Muscle layer of duodenum (tissue), 2 donors: Measurements from ENCODE around the gene DDAH1.

Source experiments
- H3K27ac ChIP-seq: one replicate; pipeline ENCODE4 v1.7.0; 2013; ENCODE audit warnings: mild to moderate bottlenecking, low read length
- H3K27me3 ChIP-seq: one replicate; pipeline ENCODE4 v1.7.0; 2013; ENCODE audit warnings: low read depth, mild to moderate bottlenecking, control low read depth, low read length
- H3K36me3 ChIP-seq, 2 donors: one replicate each; pipeline ENCODE4 v1.7.0; 2013; ENCODE audit warnings: low read length in 2 of 2, control low read depth in 1 of 2, mild to moderate bottlenecking in 1 of 2; ENCODE audit not compliant: insufficient read depth in 2 of 2, control insufficient read depth in 1 of 2
- H3K4me1 ChIP-seq, 2 donors: one replicate each; pipeline ENCODE4 v1.7.0; 2013; ENCODE audit warnings: low read length in 2 of 2, mild to moderate bottlenecking in 2 of 2, control low read depth in 1 of 2, moderate library complexity in 1 of 2; ENCODE audit not compliant: insufficient read depth in 2 of 2, control insufficient read depth in 1 of 2
- H3K4me3 ChIP-seq, 2 donors: one replicate each; pipeline ENCODE4 v1.7.0; 2013; ENCODE audit warnings: low read length in 2 of 2, low read depth in 1 of 2, mild to moderate bottlenecking in 1 of 2
- H3K9me3 ChIP-seq, 2 donors: one replicate each; pipeline ENCODE4 v1.7.0; 2013; ENCODE audit warnings: low read length in 2 of 2, control low read depth in 1 of 2, mild to moderate bottlenecking in 1 of 2; ENCODE audit not compliant: control insufficient read depth in 1 of 2
- donor health status: healthy.

DDAH1 gene

GRCh38 chr1:85368073-85368770 is 96.7 kb downstream of the DDAH1 start:
- Histone ChIP-seq H3K4me3 (no peak overlapping the region), H3K27ac (no peak overlapping the region), H3K27me3 (no peaks in the 10 kb centered on the region), H3K9me3 (no peaks in the 10 kb centered on the region), H3K4me1 (peaks cover 0 to 5% of the 10 kb centered on the region in 2 donors), H3K36me3 (no peaks in the 10 kb centered on the region)

GRCh38 chr1:85366391-85367170 is 98.4 kb downstream of the DDAH1 start:
- H3K4me1 ChIP-seq = no peaks in the 10 kb centered on the region
- H3K27me3 ChIP-seq = no peaks in the 10 kb centered on the region
- no peak overlapping the region for H3K4me3 ChIP-seq
- H3K27ac ChIP-seq = no peak overlapping the region
- H3K9me3 ChIP-seq = no peaks in the 10 kb centered on the region
- no peaks in the 10 kb centered on the region for H3K36me3 ChIP-seq

- no peaks in the 10 kb centered on the region for H3K27me3 ChIP-seq
- H3K36me3 ChIP-seq = no peaks in the 10 kb centered on the region
- no peak overlapping the region for H3K4me3 ChIP-seq
- H3K27ac ChIP-seq = no peak overlapping the region
- H3K4me1 ChIP-seq = no peaks in the 10 kb centered on the region
- H3K9me3 ChIP-seq = no peaks in the 10 kb centered on the region
These were observed 99.1 kb downstream of the DDAH1 start for GRCh38 chr1:85365851-85366250.

GRCh38 chr1:85363521-85363920 is 101.4 kb downstream of the DDAH1 start:
- H3K36me3 ChIP-seq = no peaks in the 10 kb centered on the region
- no peak overlapping the region for H3K27ac ChIP-seq
- no peaks in the 10 kb centered on the region for H3K27me3 ChIP-seq
- H3K4me1 ChIP-seq = no peaks in the 10 kb centered on the region
- no peak overlapping the region for H3K4me3 ChIP-seq
- no peaks in the 10 kb centered on the region for H3K9me3 ChIP-seq

- Histone ChIP-seq H3K4me1 (no peaks in the 10 kb centered on the region), H3K9me3 (no peaks in the 10 kb centered on the region), H3K27ac (no peak overlapping the region), H3K36me3 (no peaks in the 10 kb centered on the region), H3K4me3 (no peak overlapping the region), H3K27me3 (no peaks in the 10 kb centered on the region)
These were observed 101.9 kb downstream of the DDAH1 start for GRCh38 chr1:85363092-85363491.

- no peaks in the 10 kb centered on the region for H3K36me3 ChIP-seq
- H3K27ac ChIP-seq = no peak overlapping the region
- H3K4me1 ChIP-seq = no peaks in the 10 kb centered on the region
- H3K4me3 ChIP-seq = no peak overlapping the region
- no peaks in the 10 kb centered on the region for H3K9me3 ChIP-seq
- no peaks in the 10 kb centered on the region for H3K27me3 ChIP-seq
These were observed 103.2 kb downstream of the DDAH1 start for GRCh38 chr1:85361606-85362296.

- Histone ChIP-seq H3K4me3 (no peak overlapping the region), H3K9me3 (no peaks in the 10 kb centered on the region), H3K27me3 (no peaks in the 10 kb centered on the region), H3K36me3 (no peaks in the 10 kb centered on the region), H3K4me1 (no peaks in the 10 kb centered on the region), H3K27ac (no peak overlapping the region)
These were observed 104.0 kb downstream of the DDAH1 start for GRCh38 chr1:85360730-85361493.

- no peaks in the 10 kb centered on the region for H3K36me3 ChIP-seq
- no peaks in the 10 kb centered on the region for H3K27me3 ChIP-seq
- no peaks in the 10 kb centered on the region for H3K9me3 ChIP-seq
- H3K27ac ChIP-seq = peak overlapping the region; percentile 28
- no peaks in the 10 kb centered on the region for H3K4me1 ChIP-seq
- H3K4me3 ChIP-seq = no peak overlapping the region
These were observed 104.9 kb downstream of the DDAH1 start for GRCh38 chr1:85359874-85360721.

- no peak overlapping the region for H3K4me3 ChIP-seq
- H3K27me3 ChIP-seq = no peaks in the 10 kb centered on the region
- no peak overlapping the region for H3K27ac ChIP-seq
- no peaks in the 10 kb centered on the region for H3K36me3 ChIP-seq
- no peaks in the 10 kb centered on the region for H3K4me1 ChIP-seq
- no peaks in the 10 kb centered on the region for H3K9me3 ChIP-seq
These were observed 106.1 kb downstream of the DDAH1 start for GRCh38 chr1:85358702-85359438.

GRCh38 chr1:85357817-85358216 is 107.1 kb downstream of the DDAH1 start:
- no peaks in the 10 kb centered on the region for H3K4me1 ChIP-seq
- no peak overlapping the region for H3K4me3 ChIP-seq

More at GRCh38 chr1:85357817-85358216, 107.1 kb downstream of the DDAH1 start:
- Histone ChIP-seq H3K9me3 (no peaks in the 10 kb centered on the region), H3K36me3 (no peaks in the 10 kb centered on the region), H3K27ac (no peak overlapping the region), H3K27me3 (no peaks in the 10 kb centered on the region)
